D721Med (cell line): ENCODE data around the gene ANKRD50.

ENCODE experiments used
- DNase-seq: peaks from one replicate; pipeline ENCODE4 v3.0.0; 2011; ENCODE audit warnings: low spot score; ENCODE audit not compliant: insufficient read length
- FAIRE-seq: peaks from 2 replicates; lab custom pipeline; 2011; peaks lifted over from hg19 to GRCh38; lab: Jason Lieb, UNC
- TF ChIP-seq, protein P1 (sequence below): IDR thresholded peaks from 2 replicates; pipeline ENCODE4 v1.5.1; 2012; ENCODE audit warnings: mild to moderate bottlenecking, control low read depth; ENCODE audit not compliant: insufficient read depth; ENCODE audit errors: missing control alignments

The ANKRD50 gene

DNA sequence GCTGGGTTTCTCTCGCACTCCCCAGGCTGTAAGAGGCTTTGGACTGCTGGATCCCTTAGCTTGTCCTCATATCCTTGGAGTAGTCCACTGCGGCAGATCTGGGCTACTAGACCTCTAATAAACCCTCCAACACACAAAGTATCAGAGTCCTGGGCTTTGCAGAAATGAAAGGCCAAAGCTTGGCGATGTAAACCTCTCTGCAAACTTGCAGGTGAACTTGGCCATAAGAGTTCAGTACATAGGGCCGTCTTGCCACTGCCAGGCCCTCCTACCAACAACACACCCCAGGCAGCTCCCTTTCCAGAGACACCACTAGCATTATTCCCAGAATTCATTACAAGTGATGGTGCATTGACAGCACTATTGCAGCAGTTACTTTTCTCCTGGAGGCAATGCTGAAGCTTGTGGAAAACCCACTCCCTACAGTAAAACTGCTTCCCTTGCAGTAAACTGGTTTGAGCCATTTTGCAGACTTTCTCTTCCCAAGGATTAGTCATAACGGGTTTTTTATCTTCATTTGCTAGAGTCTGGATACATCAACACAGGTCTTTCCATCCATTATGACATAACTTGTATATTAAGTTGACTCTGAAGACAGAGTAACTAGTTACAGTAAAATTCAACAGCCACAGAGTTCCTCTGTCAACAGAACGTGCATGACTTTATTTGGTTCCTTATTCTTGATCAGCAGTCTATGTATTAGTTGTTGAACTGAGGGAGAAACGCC, 2.4 kb downstream of the ANKRD50 start:
- TF ChIP-seq, protein P1, sequence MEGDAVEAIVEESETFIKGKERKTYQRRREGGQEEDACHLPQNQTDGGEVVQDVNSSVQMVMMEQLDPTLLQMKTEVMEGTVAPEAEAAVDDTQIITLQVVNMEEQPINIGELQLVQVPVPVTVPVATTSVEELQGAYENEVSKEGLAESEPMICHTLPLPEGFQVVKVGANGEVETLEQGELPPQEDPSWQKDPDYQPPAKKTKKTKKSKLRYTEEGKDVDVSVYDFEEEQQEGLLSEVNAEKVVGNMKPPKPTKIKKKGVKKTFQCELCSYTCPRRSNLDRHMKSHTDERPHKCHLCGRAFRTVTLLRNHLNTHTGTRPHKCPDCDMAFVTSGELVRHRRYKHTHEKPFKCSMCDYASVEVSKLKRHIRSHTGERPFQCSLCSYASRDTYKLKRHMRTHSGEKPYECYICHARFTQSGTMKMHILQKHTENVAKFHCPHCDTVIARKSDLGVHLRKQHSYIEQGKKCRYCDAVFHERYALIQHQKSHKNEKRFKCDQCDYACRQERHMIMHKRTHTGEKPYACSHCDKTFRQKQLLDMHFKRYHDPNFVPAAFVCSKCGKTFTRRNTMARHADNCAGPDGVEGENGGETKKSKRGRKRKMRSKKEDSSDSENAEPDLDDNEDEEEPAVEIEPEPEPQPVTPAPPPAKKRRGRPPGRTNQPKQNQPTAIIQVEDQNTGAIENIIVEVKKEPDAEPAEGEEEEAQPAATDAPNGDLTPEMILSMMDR: no peak
- no peak for DNase-seq
- FAIRE-seq: no peak

DNA sequence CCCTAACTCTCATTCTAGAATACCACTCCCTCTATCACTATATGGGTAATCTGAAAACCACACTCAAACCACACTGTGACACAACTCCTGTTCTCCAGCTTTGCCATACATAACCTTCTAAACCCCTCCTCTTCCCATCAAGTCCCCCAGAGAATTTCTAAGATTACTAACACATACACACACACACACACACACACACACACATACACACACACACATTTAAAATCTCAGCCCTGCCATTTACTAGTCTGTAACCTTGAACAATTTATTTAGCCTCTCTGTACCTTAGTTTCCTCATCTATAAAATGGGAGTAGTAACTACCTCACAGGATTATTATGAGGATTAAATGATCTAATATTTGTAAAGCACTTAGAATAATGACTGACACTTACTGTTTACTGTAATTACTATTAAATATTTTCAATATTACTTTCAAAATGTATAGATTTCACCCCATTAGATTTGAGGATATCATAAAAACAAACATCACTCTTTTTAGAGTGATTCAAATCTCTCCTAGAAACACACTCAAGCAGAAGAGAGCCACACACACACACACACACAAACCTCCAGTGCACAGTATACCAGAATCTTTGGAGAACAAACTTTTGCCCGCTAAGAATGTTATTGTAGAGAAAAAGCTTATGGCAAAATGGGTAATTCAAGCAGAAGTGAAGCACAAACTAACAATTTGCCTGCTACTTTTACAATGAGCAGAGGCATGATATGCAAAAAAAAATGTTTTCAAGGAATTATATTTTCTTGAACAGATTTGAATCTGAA, 3.8 kb downstream of the ANKRD50 start:
- DNase-seq (no peak), FAIRE-seq (no peak)
- TF ChIP-seq, protein P1: no peak

DNA sequence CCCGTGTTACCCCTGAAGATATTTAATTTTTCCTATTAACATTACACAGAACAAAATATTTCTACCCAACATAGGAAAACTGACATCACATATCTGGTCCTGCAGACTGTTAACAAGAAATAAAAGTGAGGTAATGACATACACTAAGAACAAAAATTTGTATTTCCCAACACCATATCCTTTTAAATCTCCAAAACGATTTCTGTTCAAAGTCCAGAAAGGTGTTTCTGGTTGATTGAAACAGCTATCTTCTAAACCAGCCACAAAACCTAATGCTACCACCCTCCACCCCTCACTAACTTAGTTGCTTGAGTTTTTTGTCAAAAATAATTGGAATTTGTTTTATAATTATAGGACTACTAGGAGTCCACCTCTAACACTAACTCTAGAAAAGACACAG, 7.1 kb downstream of the ANKRD50 start:
- FAIRE-seq: no peak
- TF ChIP-seq, protein P1: no peak

DNA sequence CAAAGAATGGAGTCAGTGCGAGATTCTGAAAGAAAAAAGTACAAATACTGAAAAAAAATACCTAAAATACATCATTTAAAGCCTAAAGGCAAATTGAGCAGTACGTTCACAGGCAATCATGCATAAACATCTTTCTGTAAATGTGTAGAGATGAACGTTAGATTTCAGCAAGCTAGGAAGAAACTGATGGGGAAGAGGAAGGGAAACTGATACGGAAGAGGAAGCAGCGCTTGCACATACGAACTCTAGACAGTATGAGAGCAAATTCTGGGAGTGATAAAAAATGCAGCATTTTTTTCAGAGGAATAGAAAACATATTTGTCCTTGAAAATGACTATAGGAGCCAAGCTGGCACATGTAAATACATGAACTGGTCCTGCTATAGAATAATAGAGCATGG, 9.4 kb downstream of the ANKRD50 start:
- TF ChIP-seq, protein P1: no peak
- DNase-seq (no peak), FAIRE-seq (no peak)

More for the DNA sequence above, 7.1 kb downstream of the ANKRD50 start:
- DNase-seq: no peak

DNA sequence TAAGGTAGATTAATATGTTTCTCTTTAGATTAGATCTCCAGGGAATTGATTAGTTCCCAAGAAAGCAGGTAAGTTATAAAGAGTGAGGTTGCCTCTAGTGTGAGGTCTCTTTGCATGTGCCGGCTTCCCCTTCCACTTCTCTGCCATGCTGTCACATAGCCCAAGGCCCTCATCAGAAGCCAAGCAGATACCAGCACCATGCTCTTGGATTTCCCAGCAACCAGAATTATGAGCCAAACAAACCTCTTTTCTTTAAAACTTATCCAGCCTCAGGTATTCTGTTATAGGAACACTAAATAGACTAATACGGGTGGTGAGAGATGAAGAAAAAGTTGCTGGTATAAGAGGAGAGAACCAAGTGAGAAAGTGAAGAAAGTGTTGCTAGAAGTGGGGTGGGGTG, 15.1 kb downstream of the ANKRD50 start:
- no peak for FAIRE-seq
- TF ChIP-seq, protein P1: no peak
- no peak for DNase-seq

DNA sequence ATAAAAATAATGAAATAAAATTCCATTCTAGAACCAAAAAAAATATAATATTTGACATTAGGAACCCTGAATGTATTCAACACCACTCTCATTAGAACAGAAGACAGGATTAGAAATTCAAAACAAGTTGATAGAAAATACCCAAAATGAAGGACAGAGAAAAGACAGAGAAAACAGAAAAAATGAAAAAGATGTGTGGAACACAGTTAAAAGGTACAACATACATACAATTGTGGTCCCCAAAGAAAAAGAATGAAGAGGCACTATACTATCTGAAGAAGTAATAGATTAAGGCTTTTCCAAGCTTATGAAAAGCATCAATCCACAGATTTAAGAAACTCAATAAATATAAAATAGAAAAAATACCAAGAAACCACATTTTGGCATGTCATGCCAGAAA, 16.4 kb downstream of the ANKRD50 start:
- no peak for DNase-seq

More for the DNA sequence above, 16.4 kb downstream of the ANKRD50 start:
- FAIRE-seq: no peak
- TF ChIP-seq, protein P1: no peak
